ENCODE data around the gene IRAK1. TPM values are rescaled to one million over a fixed set of nuclear protein-coding genes. Genes with fewer than 3 reads are reported as not detected.

Gene IRAK1
- total RNA-seq, 1 donor = 99.5 TPM

DNA sequence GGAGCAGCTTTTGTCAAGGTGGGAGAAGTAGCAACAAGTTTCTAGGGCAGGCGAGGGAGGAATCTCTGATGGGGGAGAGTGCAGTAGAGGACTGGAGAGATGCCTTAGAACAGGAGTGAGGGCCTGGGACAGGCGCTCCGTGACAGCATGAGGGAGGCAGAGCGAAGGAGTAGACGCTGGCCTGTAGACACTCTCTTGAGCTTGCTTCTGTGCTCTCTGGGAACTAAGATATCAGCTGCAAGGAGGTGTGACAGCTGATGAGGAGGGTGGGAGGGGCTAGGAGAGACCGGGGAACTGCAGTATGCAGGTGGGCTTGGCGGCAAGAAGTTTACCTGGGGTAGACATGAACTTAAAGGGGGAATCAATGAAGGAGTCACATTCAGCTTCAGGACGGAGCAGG lies 42.1 kb upstream of the IRAK1 start:
- Histone ChIP-seq H3K36me3 (ENCODE audit: insufficient read depth, low read length) (no peaks in the 10 kb centered on the region), H3K9me3 (ENCODE audit: low read depth, low read length) (no peaks in the 10 kb centered on the region), H3K27ac (ENCODE audit: low read depth, low read length) (no peak overlapping the region), H3K27me3 (ENCODE audit: insufficient read depth, low read length) (no peaks in the 10 kb centered on the region), H3K4me3 (ENCODE audit: insufficient read depth, low read length) (no peak overlapping the region), H3K4me1 (ENCODE audit: insufficient read depth, low read length) (peaks cover 13% of the 10 kb centered on the region), H3K4me2 (ENCODE audit: insufficient read depth, low read length) (no peak overlapping the region), H4K20me1 (ENCODE audit: insufficient read depth, low read length) (peaks cover 59% of the 10 kb centered on the region), H3K79me2 (ENCODE audit: insufficient read depth, low read length) (peaks cover 94% of the 10 kb centered on the region), H2AFZ (ENCODE audit: low read length) (no peak overlapping the region)
- TF ChIP-seq, protein P1, sequence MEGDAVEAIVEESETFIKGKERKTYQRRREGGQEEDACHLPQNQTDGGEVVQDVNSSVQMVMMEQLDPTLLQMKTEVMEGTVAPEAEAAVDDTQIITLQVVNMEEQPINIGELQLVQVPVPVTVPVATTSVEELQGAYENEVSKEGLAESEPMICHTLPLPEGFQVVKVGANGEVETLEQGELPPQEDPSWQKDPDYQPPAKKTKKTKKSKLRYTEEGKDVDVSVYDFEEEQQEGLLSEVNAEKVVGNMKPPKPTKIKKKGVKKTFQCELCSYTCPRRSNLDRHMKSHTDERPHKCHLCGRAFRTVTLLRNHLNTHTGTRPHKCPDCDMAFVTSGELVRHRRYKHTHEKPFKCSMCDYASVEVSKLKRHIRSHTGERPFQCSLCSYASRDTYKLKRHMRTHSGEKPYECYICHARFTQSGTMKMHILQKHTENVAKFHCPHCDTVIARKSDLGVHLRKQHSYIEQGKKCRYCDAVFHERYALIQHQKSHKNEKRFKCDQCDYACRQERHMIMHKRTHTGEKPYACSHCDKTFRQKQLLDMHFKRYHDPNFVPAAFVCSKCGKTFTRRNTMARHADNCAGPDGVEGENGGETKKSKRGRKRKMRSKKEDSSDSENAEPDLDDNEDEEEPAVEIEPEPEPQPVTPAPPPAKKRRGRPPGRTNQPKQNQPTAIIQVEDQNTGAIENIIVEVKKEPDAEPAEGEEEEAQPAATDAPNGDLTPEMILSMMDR (IDR thresholded peaks at IDR 0.05; ENCODE audit: extremely low read depth, low read depth, low read length) = no peak
- no peak for DNase-seq (ENCODE audit: insufficient read length, low spot score, missing footprints)

DNA sequence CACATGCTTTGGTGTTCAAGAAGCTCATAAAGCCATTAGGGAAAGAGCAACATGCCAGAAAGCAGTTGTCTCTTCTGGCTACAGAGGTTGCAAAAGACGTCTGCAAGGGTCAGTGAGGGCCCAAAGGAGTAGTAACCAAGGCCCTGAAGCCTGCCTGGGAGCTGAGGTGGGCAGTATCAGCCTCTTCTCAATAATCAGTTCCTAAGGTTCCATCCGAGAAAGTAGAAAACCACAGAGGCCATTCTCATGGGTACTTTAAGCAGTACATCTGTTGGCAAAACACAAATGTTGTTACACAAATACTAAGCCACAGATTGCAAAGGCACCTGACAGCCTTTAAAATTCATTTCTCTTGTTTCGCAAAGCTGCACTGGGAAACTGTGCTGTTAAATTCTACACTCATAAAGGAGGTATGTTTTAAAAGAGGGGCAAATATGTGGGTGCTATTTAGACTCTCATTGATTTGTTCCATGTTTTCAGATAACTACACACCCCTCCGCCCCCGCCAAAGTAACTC lies 40.1 kb upstream of the IRAK1 start:
- H3K27me3 ChIP-seq (ENCODE audit: insufficient read depth, low read length) = no peaks in the 10 kb centered on the region
- no peak overlapping the region for H3K27ac ChIP-seq (ENCODE audit: low read depth, low read length)
- peaks cover 13% of the 10 kb centered on the region for H3K4me1 ChIP-seq (ENCODE audit: insufficient read depth, low read length)
- H3K9me3 ChIP-seq (ENCODE audit: low read depth, low read length) = no peaks in the 10 kb centered on the region
- no peak overlapping the region for H3K4me3 ChIP-seq (ENCODE audit: insufficient read depth, low read length)
- H3K36me3 ChIP-seq (ENCODE audit: insufficient read depth, low read length) = no peaks in the 10 kb centered on the region
- H2AFZ ChIP-seq (ENCODE audit: low read length) = no peak overlapping the region
- no peak overlapping the region for H3K4me2 ChIP-seq (ENCODE audit: insufficient read depth, low read length)
- TF ChIP-seq, protein P1 (IDR thresholded peaks at IDR 0.05; ENCODE audit: extremely low read depth, low read depth, low read length) = no peak
- H4K20me1 ChIP-seq (ENCODE audit: insufficient read depth, low read length) = peaks cover 47% of the 10 kb centered on the region
- DNase-seq (ENCODE audit: insufficient read length, low spot score, missing footprints) = no peak
- peaks cover 94% of the 10 kb centered on the region for H3K79me2 ChIP-seq (ENCODE audit: insufficient read depth, low read length)

DNA sequence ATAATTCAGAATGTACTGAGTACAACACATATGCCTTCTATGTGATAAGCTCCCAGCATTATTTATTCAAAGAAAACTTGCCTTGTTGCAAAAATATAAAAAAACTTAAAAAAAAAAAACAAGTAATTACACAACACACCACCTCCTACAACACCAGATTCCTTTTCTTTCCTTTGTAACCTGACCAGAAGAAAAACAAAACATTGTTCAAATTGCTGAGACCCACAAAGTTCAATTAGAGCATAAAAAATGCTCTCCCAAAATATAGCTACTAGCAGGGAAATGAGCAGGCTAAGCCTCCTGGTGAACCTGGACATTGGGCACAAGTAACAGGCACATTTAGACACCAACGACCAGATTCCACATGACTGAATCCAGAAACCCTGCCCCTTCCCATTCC lies 39.5 kb upstream of the IRAK1 start:
- H3K4me1 ChIP-seq (ENCODE audit: insufficient read depth, low read length) = peaks cover 13% of the 10 kb centered on the region
- peaks cover 90% of the 10 kb centered on the region for H3K79me2 ChIP-seq (ENCODE audit: insufficient read depth, low read length)
- DNase-seq (ENCODE audit: insufficient read length, low spot score, missing footprints) = no peak

DNA sequence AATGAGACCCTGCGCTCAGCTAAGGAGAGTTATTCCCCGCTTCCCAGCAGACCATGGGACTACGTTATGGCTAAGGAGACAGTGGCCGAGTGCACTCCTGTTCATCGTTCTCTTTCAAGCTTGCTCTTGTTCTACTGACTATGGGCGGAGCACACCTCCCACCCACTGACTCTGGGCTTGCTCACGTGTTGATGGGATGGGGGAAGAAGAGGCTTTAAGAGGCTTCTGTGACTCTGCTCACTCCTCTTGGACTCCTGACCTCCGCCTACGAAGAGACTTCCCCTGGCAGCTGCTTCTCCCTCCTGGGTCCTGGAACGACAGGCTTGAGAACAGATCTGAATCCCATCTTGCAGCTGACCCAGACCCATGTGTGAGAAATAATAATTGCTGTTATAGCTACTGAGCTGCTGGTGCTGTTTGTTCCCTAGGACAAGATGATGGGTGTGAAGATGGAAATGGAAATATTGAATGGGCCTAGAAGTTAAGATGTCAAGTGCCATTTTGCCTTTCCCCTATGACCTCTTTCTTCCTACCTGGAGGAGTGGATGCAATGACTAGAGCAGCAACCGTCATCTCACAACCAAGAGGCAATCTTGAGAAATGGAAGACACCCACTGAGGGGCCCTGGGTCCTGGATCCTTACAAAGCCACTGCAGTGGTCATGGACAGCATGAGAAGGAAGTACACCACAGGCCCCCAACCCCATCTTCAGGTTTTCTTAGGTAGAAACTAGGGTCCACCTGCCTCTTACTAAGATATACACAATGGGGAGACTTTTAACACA lies 38.7 kb upstream of the IRAK1 start:
- Histone ChIP-seq H3K9me3 (ENCODE audit: low read depth, low read length) (no peaks in the 10 kb centered on the region), H4K20me1 (ENCODE audit: insufficient read depth, low read length) (peaks cover 36% of the 10 kb centered on the region), H3K4me3 (ENCODE audit: insufficient read depth, low read length) (no peak overlapping the region), H3K27ac (ENCODE audit: low read depth, low read length) (no peak overlapping the region), H3K36me3 (ENCODE audit: insufficient read depth, low read length) (no peaks in the 10 kb centered on the region), H2AFZ (ENCODE audit: low read length) (no peak overlapping the region), H3K4me1 (ENCODE audit: insufficient read depth, low read length) (peaks cover 13% of the 10 kb centered on the region), H3K4me2 (ENCODE audit: insufficient read depth, low read length) (no peak overlapping the region), H3K79me2 (ENCODE audit: insufficient read depth, low read length) (peaks cover 86% of the 10 kb centered on the region), H3K27me3 (ENCODE audit: insufficient read depth, low read length) (no peaks in the 10 kb centered on the region)
- no peak for DNase-seq (ENCODE audit: insufficient read length, low spot score, missing footprints)
- TF ChIP-seq, protein P1 (IDR thresholded peaks at IDR 0.05; ENCODE audit: extremely low read depth, low read depth, low read length) = no peak

More for the DNA sequence above, 39.5 kb upstream of the IRAK1 start:
- TF ChIP-seq, protein P1 (IDR thresholded peaks at IDR 0.05; ENCODE audit: extremely low read depth, low read depth, low read length) = no peak
- H3K4me2 ChIP-seq (ENCODE audit: insufficient read depth, low read length) = no peak overlapping the region
- H3K36me3 ChIP-seq (ENCODE audit: insufficient read depth, low read length) = no peaks in the 10 kb centered on the region
- no peaks in the 10 kb centered on the region for H3K27me3 ChIP-seq (ENCODE audit: insufficient read depth, low read length)
- no peak overlapping the region for H2AFZ ChIP-seq (ENCODE audit: low read length)
- H4K20me1 ChIP-seq (ENCODE audit: insufficient read depth, low read length) = peaks cover 41% of the 10 kb centered on the region
- H3K4me3 ChIP-seq (ENCODE audit: insufficient read depth, low read length) = no peak overlapping the region
- H3K9me3 ChIP-seq (ENCODE audit: low read depth, low read length) = no peaks in the 10 kb centered on the region
- H3K27ac ChIP-seq (ENCODE audit: low read depth, low read length) = no peak overlapping the region
